Activated CD4-positive, alpha-beta T cell treated with anti-CD3 and anti-CD28 coated beads for 24 hours (primary cell): ENCODE results near the gene ADK.
"Not testable (repeated sequence)": the region's sequence is repeated elsewhere in the genome, so short reads cannot be mapped to it uniquely, and the experiment has no call there.

Experiments used
- DNase-seq, 2 donors: peaks; one replicate each; pipeline ENCODE4 v3.0.0-alpha.2; 2020; ENCODE audit warnings: low read depth in 2 of 2

ADK gene

DNA sequence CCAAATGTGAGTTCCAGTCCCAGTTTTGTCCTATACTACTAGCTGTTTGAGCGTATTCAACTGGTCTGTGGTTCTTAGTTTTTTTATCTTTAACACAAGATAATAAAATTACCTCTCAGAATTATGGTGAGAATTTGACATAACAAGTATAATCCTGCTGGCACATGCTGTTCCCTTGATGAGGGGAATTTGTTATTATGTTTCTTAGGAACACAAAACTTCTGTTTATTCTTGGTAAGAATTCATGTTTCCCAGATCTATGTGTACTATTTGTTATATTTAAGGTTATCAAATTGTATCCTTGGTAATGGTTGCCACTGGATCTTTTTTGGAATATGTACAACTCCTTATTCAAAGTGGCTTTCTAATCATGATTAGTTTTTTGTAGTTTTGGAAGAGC, 335.6 kb downstream of the ADK start:
- no peak for DNase-seq

DNA sequence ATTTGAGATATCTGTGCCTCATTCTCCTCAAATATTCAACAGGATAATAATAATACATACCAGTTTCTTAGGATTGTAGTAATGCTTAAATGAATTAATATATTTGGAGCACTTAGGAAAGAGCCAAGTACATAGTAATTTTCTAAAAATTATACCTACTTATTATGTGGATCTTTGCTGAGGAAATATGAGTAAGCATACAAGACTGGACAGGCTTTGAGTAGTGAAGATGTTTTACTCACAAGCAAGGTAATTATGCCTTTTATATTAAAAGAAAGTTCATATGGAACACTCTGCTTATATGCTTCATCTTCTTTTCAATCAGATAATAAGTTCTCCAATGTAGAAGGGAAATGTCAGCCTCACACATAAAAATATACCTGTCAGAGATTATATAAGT, 337.9 kb downstream of the ADK start:
- no peak for DNase-seq

DNA sequence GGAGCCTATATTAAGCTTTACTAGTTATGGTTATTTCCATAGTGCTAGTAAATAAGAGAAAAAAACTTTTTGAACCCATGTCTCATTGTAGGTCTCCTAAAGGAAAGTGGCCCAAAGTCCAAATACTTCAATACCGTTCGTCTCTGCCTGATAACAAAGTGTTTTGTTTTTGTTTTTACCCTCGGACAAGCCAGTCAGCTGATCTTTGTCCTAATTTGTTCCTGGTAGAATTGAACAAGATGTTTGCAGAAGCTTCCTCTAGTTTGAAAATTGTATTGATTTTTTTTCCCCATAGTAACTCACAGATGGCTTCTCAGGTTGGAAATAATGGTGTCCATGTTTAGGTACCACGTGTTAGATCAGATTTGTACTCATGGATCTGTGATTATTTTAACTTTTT, 339.5 kb downstream of the ADK start:
- no peak for DNase-seq

DNA sequence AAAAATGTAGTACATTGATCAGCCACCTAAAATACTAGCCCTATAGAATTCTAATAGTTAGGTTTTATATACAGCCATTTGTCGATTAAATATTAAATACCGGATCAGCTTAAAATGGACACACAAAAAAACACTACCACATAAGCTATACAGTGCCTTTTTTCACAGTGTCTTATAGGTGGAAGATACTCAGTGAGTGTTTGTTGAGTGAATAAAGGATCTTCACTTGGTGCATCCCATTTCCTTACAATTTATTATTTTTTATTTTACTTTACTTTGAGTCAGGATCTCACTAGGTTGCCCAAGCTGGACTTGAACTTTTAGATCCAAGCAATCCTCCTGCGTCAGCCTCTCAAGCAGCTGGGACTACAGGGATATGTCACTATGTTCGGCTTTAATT, 340.0 kb downstream of the ADK start:
- no peak for DNase-seq

DNA sequence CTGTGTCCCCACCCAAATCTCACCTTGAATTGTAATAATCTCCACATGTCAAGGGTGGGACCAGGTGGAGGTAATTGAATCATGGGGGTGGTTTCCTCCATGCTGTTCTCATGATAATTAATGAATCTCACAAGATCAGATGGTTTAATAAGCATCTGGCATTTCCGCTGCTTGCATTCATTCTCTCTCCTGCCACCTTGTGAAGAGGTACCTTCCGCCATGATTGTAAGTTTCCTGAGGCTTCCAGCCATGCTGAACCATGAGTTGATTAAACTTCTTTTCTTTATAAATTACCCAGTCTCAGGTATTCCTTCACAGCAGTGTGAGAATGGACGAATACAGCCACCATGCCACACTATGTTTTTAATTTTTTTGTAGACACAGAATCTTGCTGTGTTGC, 345.3 kb downstream of the ADK start:
- not testable (repeated sequence) for DNase-seq

DNA sequence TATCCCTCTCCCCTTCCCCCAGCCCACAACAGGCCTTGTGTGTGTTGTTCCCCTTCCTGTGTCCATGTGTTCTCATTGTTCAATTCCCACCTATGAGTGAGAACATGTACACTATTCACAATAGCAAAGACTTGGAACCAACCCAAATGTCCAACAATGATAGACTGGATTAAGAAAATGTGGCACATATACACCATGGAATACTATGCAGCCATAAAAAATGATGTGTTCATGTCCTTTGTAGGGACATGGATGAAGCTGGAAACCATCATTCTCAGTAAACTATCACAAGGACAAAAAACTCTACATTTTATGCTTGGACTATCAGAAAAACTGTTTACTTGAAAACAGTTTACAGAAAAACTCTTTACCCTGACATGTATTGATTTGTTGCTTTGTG, 347.6 kb downstream of the ADK start:
- DNase-seq: not testable (repeated sequence)

DNA sequence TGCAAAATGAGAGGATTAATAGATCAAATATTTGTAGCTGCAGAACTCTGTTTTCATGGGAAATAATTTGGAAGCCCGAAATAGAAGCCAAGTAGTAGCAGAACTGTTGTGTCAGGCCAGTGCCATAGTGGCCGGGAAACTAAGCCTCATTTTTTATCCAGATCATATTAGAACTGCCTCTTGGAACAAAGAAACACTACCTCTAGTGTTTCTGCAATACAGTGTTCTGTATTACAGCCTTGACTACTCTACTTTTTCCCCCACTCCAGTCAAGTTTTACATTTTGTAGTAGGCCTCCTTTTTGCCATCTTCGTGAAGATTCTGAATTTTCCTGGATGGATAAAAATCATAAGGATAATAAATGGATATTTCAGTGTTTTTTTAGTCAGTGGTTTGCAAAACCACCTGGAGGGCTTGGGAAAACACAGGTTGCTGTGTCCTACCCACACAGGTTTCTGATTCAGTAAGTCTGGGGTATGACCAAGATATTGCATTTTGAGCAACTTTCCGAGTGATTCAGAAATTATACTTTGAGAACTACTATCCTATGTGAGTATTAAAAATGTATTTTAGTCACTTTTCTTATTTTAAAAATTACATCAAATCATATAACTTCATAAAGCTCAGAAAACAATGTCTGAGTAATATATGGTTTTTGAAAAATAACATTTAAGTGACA, 349.1 kb downstream of the ADK start:
- DNase-seq: peak in 1 of 2 donors; percentile 3

DNA sequence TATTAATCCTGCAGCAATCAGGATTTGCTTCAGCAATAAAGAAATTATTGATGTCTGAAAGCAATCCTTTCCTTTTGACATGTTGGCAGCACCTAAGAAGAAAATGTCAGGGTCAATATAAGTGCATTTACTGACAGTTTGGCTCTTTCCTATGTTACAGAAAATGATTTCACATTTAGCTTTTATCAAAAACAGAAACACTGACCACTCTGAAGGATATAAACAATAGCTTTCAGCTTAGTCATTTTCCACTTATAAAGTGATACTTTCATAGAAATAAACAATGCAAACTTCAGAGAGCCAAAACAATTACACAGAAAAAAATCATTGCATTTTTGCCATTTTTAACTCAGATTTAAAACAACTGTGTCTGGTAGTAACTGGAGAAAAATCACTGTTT, 349.8 kb downstream of the ADK start:
- no peak for DNase-seq

DNA sequence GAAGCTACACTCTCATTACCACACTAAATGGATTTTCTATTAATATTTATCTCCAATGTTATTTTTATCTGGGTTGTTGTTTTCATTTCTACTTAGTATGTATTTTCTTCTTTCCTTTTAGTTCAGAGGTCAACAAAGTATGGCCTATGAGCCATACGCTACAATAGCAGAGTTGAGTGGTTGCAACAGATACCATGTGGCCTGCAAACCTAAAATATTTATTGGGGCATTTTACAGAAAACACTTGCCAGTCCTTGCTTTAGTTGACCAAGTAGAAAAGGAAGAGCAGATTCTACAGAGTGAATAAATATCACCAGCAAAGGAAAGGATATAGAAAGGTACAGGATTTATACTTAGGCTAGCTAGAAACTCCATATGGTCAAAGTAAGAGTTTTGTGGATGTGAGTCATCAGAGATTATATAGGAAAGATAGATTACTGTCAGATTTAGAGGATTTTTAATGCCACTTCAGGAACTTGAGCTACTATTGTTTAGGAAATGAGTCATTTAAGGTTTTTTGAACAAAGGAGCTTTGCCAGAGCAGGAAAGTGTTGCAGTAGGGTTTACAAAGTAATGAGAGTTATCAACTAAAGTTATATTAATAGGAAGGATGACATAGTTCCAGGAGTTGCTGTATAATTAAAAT, 352.1 kb downstream of the ADK start:
- no peak for DNase-seq

DNA sequence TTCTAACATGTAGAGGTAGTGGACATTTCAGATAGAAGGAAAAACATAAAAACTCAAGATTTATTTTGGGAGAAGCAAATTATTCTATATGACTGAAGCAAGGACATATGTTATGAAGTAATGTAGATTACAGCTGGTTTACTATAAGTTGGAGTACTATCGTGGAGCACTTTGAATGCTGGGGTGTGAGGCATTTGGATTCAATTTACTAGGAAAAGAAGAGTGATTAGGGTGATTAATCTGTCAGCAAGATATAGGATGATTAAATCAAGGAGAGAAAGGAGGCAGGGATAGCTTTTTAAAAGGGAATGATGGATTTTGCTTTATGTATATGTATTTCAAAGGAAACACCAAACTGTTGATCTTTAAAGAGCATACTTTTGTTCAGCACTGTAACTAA, 356.9 kb downstream of the ADK start:
- DNase-seq: no peak

DNA sequence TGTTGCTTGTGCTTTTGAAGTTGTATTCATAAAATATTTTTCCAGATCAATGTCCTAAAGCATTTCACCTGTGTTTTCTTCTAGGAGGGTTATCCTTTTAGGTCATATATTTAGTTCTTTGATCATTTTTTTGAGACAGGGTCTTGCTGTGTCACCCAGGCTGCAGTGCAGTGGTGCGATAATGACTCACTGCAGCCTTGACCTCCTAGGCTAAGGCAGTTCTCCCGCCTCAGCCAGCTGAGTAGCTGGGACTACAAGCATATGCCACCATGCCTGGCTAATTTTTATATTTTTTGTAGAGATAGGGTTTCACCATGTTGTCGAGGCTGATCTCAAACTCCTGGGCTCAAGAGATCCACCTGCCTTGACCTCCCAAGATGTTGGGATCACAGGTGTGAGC, 359.6 kb downstream of the ADK start:
- DNase-seq: no peak

DNA sequence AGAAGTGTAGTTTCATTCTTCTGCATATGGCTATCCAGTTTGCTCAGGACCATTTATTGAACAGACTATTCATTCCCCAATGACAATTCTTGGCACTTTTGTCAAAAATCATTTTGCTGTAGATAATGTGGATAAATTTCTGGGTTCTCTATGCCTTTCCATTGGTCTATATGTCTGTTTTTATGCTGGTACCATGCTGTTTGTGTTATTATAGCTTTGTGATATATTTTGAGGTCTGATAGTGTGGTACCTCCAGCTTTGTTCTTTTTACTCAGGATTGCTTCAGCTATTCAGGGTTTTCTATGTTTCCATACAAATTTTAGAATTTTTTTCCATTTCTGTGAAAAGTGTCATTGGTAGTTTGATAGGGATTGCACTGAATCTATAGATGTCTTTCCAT, 360.0 kb downstream of the ADK start:
- no peak for DNase-seq

DNA sequence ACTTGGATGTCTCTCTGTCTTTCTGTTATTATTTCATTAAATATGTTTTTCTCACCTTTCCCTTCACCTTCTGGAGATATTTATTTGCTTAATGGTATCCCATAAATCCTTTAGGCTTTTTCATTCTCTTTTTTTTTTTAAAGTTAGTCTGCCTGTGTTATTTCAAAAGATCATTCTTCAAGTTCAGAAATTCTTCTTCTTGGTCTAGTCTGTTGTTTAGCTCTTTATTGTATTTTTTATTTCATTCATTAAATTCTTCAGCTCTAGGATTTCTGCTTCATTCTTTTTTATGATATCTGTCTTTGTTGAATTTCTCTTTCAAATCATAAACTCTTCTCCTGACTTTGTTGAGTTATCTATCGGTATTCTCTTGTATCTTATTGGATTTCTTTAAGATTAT, 363.3 kb downstream of the ADK start:
- no peak for DNase-seq

DNA sequence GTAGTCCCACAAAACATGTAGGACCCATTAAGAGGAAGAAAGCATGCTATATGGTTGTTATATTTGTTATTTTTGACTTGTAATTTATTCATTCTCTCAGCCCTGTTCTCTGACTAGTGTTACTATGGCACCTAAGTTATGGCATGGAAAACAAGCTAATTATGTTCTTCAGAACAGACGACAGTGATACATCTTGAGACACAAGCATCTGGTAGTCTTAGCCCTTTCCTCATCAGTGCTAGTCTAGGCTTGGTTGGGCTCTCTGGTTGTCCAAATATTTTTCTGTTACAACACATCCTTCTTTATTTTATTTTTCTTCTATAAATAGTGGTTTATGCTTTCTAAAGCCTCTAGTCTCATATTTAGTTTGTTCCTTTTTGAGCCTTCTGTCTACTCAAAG, 367.0 kb downstream of the ADK start:
- DNase-seq: no peak

DNA sequence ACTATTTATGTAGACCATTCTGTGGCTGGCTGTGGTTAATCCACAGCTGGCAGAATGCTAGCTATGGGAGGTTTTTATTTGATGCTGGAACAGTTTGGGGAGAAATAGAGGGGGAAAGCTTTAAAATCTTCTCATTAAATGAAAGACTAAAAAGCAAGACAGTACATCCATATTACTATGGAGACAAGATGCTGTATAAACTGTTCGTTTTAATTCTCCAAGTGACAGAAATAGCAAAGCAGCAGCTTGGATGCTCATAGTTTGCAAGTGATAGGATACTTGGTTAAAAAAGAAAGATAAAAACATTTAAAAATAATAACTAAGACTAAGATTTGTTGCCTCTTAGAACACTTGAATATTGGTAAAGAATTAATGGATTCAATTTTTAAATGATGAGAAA, 370.5 kb downstream of the ADK start:
- no peak for DNase-seq

DNA sequence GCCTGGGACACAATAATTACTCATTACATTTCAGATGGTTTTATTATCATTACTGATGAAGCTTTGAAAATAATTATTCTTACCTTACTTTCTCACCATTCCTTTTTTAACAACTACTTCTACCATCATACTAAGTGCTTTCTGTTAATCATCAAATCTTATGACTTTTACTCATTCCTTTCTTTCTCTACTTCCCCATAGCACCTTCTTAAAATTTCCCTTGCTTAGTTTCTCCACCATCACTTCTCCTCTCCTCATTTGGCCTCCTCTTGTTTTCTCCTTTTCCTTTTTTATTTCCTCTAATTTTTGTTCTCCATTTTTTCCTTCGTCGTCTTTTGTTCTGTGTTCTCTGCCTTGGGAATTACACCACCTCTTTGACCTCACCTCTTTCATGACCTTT, 372.2 kb downstream of the ADK start:
- no peak for DNase-seq

DNA sequence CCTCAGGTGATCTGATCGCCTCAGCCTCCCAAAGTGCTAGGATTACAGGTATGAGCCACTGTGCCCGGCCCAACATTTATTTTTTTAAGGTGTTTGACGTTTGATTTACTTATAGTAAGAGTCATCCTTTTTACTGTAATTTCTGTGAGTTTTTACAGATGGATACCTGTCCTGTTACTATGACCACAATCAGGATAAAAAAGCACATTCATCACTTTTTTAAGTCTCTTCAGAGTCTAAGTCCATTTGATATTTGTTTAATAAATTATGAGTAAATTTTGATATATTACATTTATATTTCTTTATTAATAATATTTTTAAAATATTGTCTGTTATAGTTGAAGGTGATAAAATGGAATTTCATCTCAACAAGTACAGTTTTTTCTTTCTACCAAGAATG, 374.9 kb downstream of the ADK start:
- no peak for DNase-seq

DNA sequence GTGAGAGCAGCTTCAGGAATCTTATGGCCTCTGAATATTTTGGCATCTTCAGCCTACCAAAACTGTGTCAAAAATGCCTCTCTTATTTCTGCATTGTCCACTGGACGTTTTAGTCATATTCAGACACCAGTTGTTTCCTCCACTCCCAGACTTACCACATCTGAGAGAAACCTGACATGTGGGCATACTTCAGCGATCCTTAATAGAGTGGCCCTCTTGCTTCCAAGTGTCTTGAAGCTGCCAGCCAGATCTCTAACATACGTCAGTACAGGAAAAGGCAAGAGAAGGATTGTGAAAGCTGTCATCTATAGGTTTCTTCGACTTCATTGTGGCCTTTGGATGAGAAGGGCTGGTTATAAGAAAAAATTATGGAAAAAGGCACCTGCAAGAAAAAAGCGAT, 376.6 kb downstream of the ADK start:
- DNase-seq: not testable (repeated sequence)

DNA sequence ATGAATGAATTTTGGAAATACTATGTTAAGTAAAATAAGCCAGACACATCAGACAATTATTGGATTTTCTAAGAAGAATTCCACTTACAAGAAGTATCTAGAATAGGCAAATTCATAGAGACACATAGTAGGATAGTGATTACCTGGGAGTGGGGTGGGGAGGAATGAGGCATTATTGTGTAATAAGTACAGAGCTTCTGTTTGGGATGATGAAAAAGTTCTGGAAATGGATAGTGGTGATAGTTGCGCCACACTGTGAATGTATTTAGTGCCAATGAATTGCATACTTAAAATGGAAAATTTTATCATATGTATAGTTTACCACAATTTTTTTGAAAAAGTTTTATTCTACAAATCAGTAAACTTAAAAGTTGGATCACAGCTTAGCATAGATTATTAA, 378.2 kb downstream of the ADK start:
- DNase-seq: no peak

DNA sequence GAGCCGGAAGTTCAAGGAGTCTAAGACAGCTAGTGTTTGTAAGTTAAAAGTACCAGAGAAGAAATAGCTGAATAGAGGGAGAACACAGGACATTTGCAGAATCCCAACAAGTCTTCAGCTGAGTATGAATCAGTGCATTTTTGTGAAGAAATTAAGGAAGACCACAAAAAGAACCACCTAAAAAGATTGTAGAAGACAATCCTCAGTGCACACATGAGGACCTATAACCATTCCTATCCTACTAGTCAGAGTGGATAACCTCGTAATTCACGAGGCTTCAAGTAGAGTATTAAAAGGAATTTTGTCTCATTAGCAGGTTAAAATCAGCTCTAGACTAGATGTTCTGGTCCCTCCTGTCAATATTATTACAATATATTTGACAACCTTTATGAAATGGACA, 380.0 kb downstream of the ADK start:
- no peak for DNase-seq

DNA sequence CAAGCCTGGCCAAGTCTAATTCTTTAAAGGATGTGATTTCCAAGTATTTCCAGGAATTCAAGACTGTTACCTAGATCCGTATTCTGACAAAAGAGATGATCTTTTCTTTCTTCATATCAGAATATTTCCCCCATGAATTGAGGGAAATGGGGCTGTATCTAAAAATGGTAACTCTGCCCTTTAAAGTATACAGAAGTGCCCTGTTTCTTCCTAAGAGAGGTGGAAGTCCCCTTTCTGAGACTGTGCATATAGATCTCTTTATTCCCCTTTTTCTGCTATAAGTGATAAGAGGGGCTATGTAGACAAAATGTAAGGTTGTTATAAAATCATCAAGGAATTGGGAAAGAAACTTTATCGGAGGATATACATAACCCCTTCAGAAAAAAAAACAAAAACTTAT, 388.3 kb downstream of the ADK start:
- no peak for DNase-seq

DNA sequence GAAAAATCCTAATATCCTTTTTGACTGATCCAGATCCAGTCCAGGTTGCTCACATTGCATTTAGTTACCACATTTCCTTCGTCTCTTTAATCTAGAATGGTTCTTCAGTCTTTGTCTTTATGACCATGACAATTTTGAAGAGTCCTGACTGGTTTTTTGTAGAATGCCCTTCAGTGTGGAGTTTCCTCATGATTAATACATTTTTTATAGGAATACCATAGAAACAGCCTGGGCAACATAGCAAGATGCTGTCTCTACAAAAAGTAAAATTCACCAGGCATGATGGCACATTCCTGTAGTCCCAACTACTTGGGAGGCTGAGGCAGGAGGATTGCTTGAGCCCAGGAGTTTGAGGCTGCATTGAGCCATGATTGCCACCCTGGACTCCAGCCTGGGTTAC, 390.4 kb downstream of the ADK start:
- DNase-seq: no peak

DNA sequence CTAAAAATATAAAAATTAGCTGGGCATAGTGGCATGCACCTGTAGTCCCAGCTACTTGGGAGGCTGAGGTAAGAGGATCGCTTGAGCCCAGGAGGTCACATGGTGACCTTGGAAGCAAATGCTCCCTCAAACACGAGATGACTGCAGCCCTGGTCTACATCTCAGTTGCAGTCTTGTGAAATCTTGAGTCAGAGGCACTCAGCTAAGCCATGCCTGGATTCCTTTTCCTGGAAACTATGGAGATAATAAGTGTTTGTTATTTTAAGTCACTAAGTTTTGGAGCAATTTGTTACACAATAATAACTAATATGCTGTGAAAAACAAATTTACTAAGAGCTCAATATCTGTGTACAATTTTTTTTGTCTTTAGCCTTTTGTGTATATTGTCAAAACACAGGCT, 391.1 kb downstream of the ADK start:
- DNase-seq: no peak

DNA sequence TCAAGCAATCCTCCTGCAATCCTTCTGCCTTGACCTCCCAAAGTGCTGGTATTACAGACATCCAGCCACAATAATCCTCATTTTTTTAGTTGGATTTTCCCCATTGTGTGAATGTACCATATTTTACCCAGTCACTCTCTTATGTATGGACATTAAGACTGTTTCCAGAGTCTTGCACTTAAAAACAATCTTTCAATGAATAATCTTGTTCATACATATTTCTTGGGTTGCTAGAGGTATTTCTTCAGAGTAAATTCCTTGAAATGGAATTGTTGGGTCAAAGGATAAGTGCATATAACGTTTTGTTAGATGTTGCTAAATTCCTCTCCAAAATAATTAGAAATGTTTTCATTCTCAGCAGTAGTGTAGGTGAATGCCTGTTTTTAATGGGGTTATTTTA, 392.3 kb downstream of the ADK start:
- DNase-seq: no peak
